PC-3 (cell line): ENCODE results near the gene TMEM91. TPM values are rescaled to one million over a fixed set of nuclear protein-coding genes. Genes with fewer than 3 reads are reported as not detected.

Source experiments
- ATAC-seq: fragments of 200-7000 bp; cut with Tn5 transposase; 2 replicates; pipeline ENCODE4 v1.9.1; 2020; ENCODE audit warnings: mild to moderate bottlenecking, moderate library complexity
- BruUV-seq: library from RNA; stranded (reverse); fragments of 400-500 nt; replicated peaks from 2 replicates; lab custom pipeline; 2021; lab: Mats Ljungman, UMichigan
- CTCF ChIA-PET: fragments of 300-600 bp; sonication (Branson Sonifier 250); formaldehyde crosslinking; loops from one replicate; lab custom pipeline; 2022; ENCODE audit warnings: antibody characterized with exemption; lab: Charles Lee
- POLR2A ChIA-PET: fragments of 300-600 bp; sonication (Branson Sonifier 250); formaldehyde crosslinking; loops from one replicate; lab custom pipeline; 2022; ENCODE audit warnings: antibody characterized with exemption; ENCODE audit not compliant: unreplicated experiment; lab: Charles Lee
- DNase-seq: peaks from one replicate; pipeline ENCODE4 v3.0.0-alpha.2; 2015
- H2AFZ ChIP-seq: fragments of 300-600 bp; sonication (generic); 2 replicates; pipeline ENCODE4 v1.6.0; 2016; ENCODE audit warnings: antibody characterized with exemption, low read length
- H3F3A ChIP-seq: fragments of 300-600 bp; sonication (generic); one replicate; pipeline ENCODE4 v1.6.0; 2017; ENCODE audit warnings: antibody characterized with exemption, low read length, control low read depth, mild to moderate bottlenecking; ENCODE audit not compliant: unreplicated experiment
- H3K27ac ChIP-seq: fragments of 300-600 bp; sonication (generic); 2 replicates; pipeline ENCODE4 v1.5.1; 2016; ENCODE audit warnings: mild to moderate bottlenecking, low read length
- H3K27me3 ChIP-seq: fragments of 300-600 bp; sonication (generic); 2 replicates; pipeline ENCODE4 v1.6.1; 2016; ENCODE audit warnings: low read length, mixed read lengths
- H3K36me3 ChIP-seq: fragments of 300-600 bp; sonication (generic); 2 replicates; pipeline ENCODE4 v1.6.1; 2016; ENCODE audit warnings: low read depth, mixed run types, low read length, mixed read lengths
- H3K4me1 ChIP-seq: fragments of 300-600 bp; sonication (generic); 2 replicates; pipeline ENCODE4 v1.5.1; 2016; ENCODE audit warnings: low read length; ENCODE audit not compliant: insufficient read depth
- H3K4me2 ChIP-seq: fragments of 300-600 bp; sonication (generic); 2 replicates; pipeline ENCODE4 v1.6.0; 2016; ENCODE audit warnings: low read length
- H3K4me3 ChIP-seq: fragments of 300-600 bp; sonication (generic); 2 replicates; pipeline ENCODE4 v1.5.1; 2016; ENCODE audit warnings: mild to moderate bottlenecking, low read length, mixed read lengths
- H3K79me2 ChIP-seq: fragments of 300-600 bp; sonication (generic); 2 replicates; pipeline ENCODE4 v1.6.1; 2017; ENCODE audit warnings: low read length, mixed read lengths
- H3K9ac ChIP-seq: fragments of 300-600 bp; sonication (generic); 2 replicates; pipeline ENCODE4 v1.6.0; 2016; ENCODE audit warnings: mild to moderate bottlenecking, low read length
- H3K9me2 ChIP-seq: fragments of 300-600 bp; sonication (generic); replicated peaks from 2 replicates; pipeline ENCODE4 v1.6.1; 2016; ENCODE audit warnings: mixed run types, low read length, mixed read lengths
- H3K9me3 ChIP-seq: fragments of 300-600 bp; sonication (generic); 2 replicates; pipeline ENCODE4 v1.6.1; 2016; ENCODE audit warnings: low read length, mixed read lengths
- H4K20me1 ChIP-seq: fragments of 300-600 bp; sonication (generic); 2 replicates; pipeline ENCODE4 v1.6.1; 2016; ENCODE audit warnings: low read length, mixed read lengths
- EZH2 ChIP-seq: fragments of 300-600 bp; sonication (generic); IDR thresholded peaks from one replicate; pipeline ENCODE4 v1.6.1; 2017; ENCODE audit warnings: antibody characterized with exemption, mild to moderate bottlenecking, low read length; ENCODE audit not compliant: unreplicated experiment
- EZH2phosphoT487 ChIP-seq: fragments of 300-600 bp; sonication (generic); IDR thresholded peaks from 2 replicates; pipeline ENCODE4 v1.6.1; 2018; ENCODE audit warnings: mild to moderate bottlenecking, antibody characterized with exemption, low read length, borderline replicate concordance
- intact Hi-C: fragments of 100-400 bp; cut with micrococcal nuclease; formaldehyde crosslinking; loops from 2 replicates; pipeline ENCODE4 v1.9.0; 2023
- total RNA-seq: library from RNA; depleted of rRNA; stranded (reverse); fragments of >200 nt; gene quantifications from 2 replicates; pipeline ENCODE4 v1.2.3, GENCODE V29; 2014
- TF ChIP-seq, protein P1 (sequence below): fragments of 300-600 bp; sonication (generic); conservative IDR thresholded peaks from 2 replicates; pipeline ENCODE4 v1.5.1; 2017; ENCODE audit warnings: antibody characterized with exemption, low read depth, mild to moderate bottlenecking, low read length

TMEM91 gene
- total RNA-seq, 1 experiment from 2014 or later = 2.4 TPM

DNA sequence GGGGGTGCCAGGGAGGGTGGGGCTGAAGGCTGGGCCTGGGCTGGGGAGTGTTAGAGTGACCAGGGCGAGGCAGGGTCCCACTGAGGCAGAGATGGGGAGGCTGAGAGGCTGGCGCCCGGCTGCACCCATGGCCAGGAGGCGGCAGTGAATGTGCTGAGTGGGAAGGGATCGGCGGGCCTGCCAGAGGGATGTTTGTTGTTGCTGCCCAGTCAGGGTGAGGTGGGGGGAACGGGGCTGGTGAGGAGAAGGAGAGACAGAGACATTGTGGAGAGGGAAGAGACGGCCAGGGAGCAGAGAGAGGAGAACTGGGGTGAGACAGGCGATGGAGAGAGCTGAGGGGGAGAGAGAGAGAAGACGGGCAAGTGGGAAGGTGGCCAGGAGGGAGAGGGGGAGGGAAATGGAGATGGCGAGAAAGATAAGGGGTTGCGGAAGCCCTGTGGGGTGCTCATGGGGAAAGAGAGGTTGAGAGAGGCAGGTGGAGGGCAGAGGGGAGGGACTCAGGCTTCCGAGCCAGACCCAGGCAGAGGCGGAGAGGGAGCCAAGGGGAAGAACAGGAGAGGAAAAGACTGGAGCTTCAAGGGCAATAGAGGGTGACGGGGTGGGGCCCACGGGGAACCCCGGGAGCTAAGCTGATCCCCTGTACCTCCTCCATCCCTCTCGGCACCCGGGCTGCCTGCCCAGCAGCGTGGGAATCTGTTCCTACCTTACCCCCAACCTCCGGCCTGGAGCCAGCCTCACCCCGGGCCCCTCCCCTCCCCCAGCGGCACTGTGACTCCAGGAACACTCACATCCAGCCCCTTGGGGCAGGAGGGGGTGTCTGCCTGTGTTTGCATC, 51.5 kb downstream of the TMEM91 start:
- no peaks in the 10 kb centered on the region for H3K9me2 ChIP-seq
- intact Hi-C loops = no loop called here
- DNase-seq (no peak), ATAC-seq (no peak; the same call in 1 of the 2 replicates)
- H3K4me1 ChIP-seq = no peaks in the 10 kb centered on the region
- no peak overlapping the region for H2AFZ ChIP-seq
- H3K27ac ChIP-seq = no peak overlapping the region
- no peaks in the 10 kb centered on the region for H4K20me1 ChIP-seq
- BruUV-seq = no TSS peak
- H3K4me2 ChIP-seq = no peak overlapping the region
- H3K9ac ChIP-seq = no peak overlapping the region
- H3K9me3 ChIP-seq = no peaks in the 10 kb centered on the region
- TF ChIP-seq EZH2phosphoT487 = no peak
- TF ChIP-seq EZH2 = no peak
- TF ChIP-seq, protein P1, sequence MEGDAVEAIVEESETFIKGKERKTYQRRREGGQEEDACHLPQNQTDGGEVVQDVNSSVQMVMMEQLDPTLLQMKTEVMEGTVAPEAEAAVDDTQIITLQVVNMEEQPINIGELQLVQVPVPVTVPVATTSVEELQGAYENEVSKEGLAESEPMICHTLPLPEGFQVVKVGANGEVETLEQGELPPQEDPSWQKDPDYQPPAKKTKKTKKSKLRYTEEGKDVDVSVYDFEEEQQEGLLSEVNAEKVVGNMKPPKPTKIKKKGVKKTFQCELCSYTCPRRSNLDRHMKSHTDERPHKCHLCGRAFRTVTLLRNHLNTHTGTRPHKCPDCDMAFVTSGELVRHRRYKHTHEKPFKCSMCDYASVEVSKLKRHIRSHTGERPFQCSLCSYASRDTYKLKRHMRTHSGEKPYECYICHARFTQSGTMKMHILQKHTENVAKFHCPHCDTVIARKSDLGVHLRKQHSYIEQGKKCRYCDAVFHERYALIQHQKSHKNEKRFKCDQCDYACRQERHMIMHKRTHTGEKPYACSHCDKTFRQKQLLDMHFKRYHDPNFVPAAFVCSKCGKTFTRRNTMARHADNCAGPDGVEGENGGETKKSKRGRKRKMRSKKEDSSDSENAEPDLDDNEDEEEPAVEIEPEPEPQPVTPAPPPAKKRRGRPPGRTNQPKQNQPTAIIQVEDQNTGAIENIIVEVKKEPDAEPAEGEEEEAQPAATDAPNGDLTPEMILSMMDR = no peak
- H3K79me2 ChIP-seq = no peaks in the 10 kb centered on the region
- H3K36me3 ChIP-seq = no peaks in the 10 kb centered on the region
- CTCF ChIA-PET = no interaction called here
- H3K4me3 ChIP-seq = no peak overlapping the region
- no peaks in the 10 kb centered on the region for H3F3A ChIP-seq
- H3K27me3 ChIP-seq = no peaks in the 10 kb centered on the region
- POLR2A ChIA-PET = no interaction called here

DNA sequence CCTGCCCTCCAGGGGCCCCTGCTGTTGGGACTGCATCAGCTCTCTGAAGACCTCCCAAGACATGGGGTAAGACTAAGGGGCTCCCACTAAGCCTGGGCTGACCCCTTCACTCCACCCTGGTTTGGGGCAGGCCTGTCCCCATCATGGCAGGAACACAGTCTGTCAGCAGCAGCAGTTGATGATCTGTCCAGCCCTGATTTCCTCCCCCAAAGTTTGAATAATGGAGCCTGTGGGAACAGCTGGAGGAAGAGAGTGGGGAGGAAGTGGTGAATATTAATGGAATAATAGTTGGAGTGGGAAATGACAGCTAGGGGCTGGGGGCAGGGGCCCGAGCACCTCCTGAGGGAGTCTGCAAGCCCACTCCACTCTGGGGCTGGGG, 52.1 kb downstream of the TMEM91 start:
- Histone ChIP-seq H3K4me1 (no peaks in the 10 kb centered on the region), H3K36me3 (no peaks in the 10 kb centered on the region), H3K27ac (no peak overlapping the region), H3K9me2 (no peaks in the 10 kb centered on the region), H3K4me3 (no peak overlapping the region), H2AFZ (no peak overlapping the region), H3F3A (no peaks in the 10 kb centered on the region), H4K20me1 (no peaks in the 10 kb centered on the region), H3K79me2 (no peaks in the 10 kb centered on the region), H3K27me3 (no peaks in the 10 kb centered on the region), H3K4me2 (no peak overlapping the region), H3K9me3 (no peaks in the 10 kb centered on the region), H3K9ac (no peak overlapping the region)
- TF ChIP-seq, protein P1 = no peak
- TF ChIP-seq EZH2 = no peak
- TF ChIP-seq EZH2phosphoT487 = no peak
- no peak for ATAC-seq
- intact Hi-C loops = no loop called here
- CTCF ChIA-PET = no interaction called here
- POLR2A ChIA-PET = no interaction called here
- no TSS peak for BruUV-seq
- no peak for DNase-seq

DNA sequence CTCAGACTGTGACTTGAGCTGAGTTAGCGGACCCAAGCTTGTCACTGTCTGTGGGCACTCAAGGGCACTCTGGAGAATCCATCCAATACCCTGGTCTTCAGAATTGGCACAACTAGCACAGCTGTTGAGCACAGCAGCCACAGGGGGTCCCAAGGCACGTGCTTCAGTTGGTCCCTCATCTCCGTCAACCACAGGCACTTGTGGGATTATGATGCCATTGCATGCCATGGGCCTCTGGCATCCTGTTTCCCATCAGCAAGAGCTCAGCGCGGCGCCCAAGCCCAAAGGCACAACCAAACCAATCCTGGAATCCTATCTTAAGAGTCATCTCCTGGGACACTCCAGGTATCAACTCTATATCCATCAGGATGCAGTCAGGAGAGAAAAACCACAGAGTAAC, 54.6 kb downstream of the TMEM91 start:
- ChIA-PET POLR2A (no interaction called here), CTCF (no interaction called here)
- H3K4me3 ChIP-seq = no peak overlapping the region
- DNase-seq = no peak
- intact Hi-C loops = no loop called here
- BruUV-seq = no TSS peak
- TF ChIP-seq, protein P1 = no peak
- TF ChIP-seq EZH2 (no peak), EZH2phosphoT487 (no peak)
- H3K9ac ChIP-seq = no peak overlapping the region
- no peak overlapping the region for H2AFZ ChIP-seq
- ATAC-seq = no peak
- no peaks in the 10 kb centered on the region for H3K27me3 ChIP-seq
- H4K20me1 ChIP-seq = no peaks in the 10 kb centered on the region
- no peak overlapping the region for H3K27ac ChIP-seq
- H3K79me2 ChIP-seq = no peaks in the 10 kb centered on the region
- no peaks in the 10 kb centered on the region for H3F3A ChIP-seq
- H3K9me2 ChIP-seq = no peaks in the 10 kb centered on the region
- no peaks in the 10 kb centered on the region for H3K4me1 ChIP-seq
- no peak overlapping the region for H3K4me2 ChIP-seq
- no peaks in the 10 kb centered on the region for H3K36me3 ChIP-seq
- no peaks in the 10 kb centered on the region for H3K9me3 ChIP-seq
